ENCODE data around the gene PEAR1. TPM values are rescaled to one million over a fixed set of nuclear protein-coding genes. Genes with fewer than 3 reads are reported as not detected.

PEAR1 gene
- total and polyA plus RNA-seq, 2 donors (not counting 1 experiment from before 2014, with no cell fraction given): 0.03 TPM; not detected in 1

DNA sequence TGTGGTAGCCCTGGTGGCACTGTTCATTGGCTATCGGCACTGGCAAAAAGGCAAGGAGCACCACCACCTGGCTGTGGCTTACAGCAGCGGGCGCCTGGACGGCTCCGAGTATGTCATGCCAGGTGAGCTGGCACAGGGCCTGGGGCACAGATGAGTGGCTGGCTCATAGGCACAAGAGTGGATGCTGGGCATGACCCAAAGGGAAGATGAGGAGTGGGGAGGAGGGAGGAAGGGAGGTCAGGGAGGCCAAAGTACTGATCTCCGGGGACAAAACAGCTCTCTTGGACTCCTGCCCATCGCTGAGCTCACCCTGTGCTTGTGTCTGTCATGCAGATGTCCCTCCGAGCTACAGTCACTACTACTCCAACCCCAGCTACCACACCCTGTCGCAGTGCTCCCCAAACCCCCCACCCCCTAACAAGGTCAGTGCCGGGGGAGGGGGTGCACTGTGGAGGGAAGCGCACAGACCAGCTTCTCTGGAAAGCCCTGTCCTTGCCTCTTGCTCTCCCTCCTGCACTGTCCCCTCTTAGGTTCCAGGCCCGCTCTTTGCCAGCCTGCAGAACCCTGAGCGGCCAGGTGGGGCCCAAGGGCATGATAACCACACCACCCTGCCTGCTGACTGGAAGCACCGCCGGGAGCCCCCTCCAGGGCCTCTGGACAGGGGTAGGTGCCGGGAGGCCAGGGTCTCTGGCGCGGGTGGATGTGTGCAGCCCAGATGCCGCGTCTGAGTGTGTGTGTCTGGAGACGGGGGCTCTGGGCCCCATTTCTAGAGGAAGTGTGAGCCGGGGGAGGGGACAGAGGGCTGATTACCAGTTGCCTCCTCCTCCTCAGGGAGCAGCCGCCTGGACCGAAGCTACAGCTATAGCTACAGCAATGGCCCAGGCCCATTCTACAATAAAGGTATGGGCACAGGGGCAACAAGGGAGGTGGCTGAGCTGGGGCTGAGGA, 19.6 kb downstream of the PEAR1 start:
- Mint-ChIP-seq H3K27ac (no peak overlapping the region), H3K27me3 (peaks cover 36% of the 10 kb centered on the region), H3K9me3 (ENCODE audit: insufficient read depth) (no peaks in the 10 kb centered on the region), H3K4me3 (no peak overlapping the region), H3K4me1 (no peaks in the 10 kb centered on the region)
- no peak overlapping the region for H2AFZ ChIP-seq (ENCODE audit: insufficient read depth, low read depth, low read length, poor library complexity, severe bottlenecking)
- no peak overlapping the region for H3K4me2 ChIP-seq (replicated peaks; ENCODE audit: low read depth, low read length, poor library complexity, severe bottlenecking)
- no peak overlapping the region for H3K9ac ChIP-seq (ENCODE audit: low read length)
- H3K9me3 ChIP-seq (ENCODE audit: control extremely low read depth in 1 of 3, control insufficient read depth in 2 of 3, insufficient read depth in 1 of 3, low read length in 2 of 3): peaks cover 0 to 5% (median 0%) of the 10 kb centered on the region in 3 donors
- ATAC-seq (ENCODE audit: low read depth): no peak
- intact Hi-C loops (cut with micrococcal nuclease): loop anchor here (5.0 kb wide), 1 partner anchor 244 kb away; no protein-coding TSS in a partner anchor
- 74% methylated on average over 17 of the region's 24 CpGs for WGBS (ENCODE audit: insufficient coverage)
- DNase-seq: no peak
- no peak overlapping the region for H3K4me3 ChIP-seq (ENCODE audit: control extremely low read depth in 1 of 5, extremely low read depth in 1 of 5, insufficient read depth in 1 of 5, low read depth in 2 of 5, low read length in 4 of 5)
- H4K20me1 ChIP-seq (ENCODE audit: control insufficient read depth, insufficient read depth, low read length, poor library complexity, severe bottlenecking): no peaks in the 10 kb centered on the region
- peaks cover 0 to 24% (median 3%) of the 10 kb centered on the region in 4 experiments for H3K27me3 ChIP-seq (replicated peaks in 1 of 4; ENCODE audit: control extremely low read depth in 1 of 4, control insufficient read depth in 3 of 4, insufficient read depth in 4 of 4, low read length in 3 of 4)
- H3K27ac ChIP-seq (ENCODE audit: low read length in 2 of 2): no peak overlapping the region
- CTCF ChIA-PET: no interaction called here
- no peaks in the 10 kb centered on the region for H3K36me3 ChIP-seq (replicated peaks in 1 of 2; ENCODE audit: control extremely low read depth in 1 of 2, control insufficient read depth in 1 of 2, extremely low read depth in 1 of 2, insufficient read depth in 2 of 2, low read length in 1 of 2)
- H3K4me1 ChIP-seq (ENCODE audit: control insufficient read depth in 2 of 2, insufficient read depth in 2 of 2, low read length in 2 of 2): no peaks in the 10 kb centered on the region
- H3K79me2 ChIP-seq (ENCODE audit: control insufficient read depth, insufficient read depth, low read length): no peaks in the 10 kb centered on the region
- POLR2A ChIA-PET: no interaction called here
- TF ChIP-seq, protein P1, sequence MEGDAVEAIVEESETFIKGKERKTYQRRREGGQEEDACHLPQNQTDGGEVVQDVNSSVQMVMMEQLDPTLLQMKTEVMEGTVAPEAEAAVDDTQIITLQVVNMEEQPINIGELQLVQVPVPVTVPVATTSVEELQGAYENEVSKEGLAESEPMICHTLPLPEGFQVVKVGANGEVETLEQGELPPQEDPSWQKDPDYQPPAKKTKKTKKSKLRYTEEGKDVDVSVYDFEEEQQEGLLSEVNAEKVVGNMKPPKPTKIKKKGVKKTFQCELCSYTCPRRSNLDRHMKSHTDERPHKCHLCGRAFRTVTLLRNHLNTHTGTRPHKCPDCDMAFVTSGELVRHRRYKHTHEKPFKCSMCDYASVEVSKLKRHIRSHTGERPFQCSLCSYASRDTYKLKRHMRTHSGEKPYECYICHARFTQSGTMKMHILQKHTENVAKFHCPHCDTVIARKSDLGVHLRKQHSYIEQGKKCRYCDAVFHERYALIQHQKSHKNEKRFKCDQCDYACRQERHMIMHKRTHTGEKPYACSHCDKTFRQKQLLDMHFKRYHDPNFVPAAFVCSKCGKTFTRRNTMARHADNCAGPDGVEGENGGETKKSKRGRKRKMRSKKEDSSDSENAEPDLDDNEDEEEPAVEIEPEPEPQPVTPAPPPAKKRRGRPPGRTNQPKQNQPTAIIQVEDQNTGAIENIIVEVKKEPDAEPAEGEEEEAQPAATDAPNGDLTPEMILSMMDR (IDR thresholded peaks at IDR 0.05): no peak
- TF ChIP-seq EZH2 (IDR thresholded peaks at IDR 0.05; ENCODE audit: borderline replicate concordance, insufficient read depth, low read depth, low read length, poor library complexity, severe bottlenecking): no peak

Data from B cell (primary cell).